ENCODE data around the gene EML1. TPM values are rescaled to one million over a fixed set of nuclear protein-coding genes. Genes with fewer than 3 reads are reported as not detected.

The EML1 gene
- total RNA-seq, 2 experiments from 2014 or later = not detected

DNA sequence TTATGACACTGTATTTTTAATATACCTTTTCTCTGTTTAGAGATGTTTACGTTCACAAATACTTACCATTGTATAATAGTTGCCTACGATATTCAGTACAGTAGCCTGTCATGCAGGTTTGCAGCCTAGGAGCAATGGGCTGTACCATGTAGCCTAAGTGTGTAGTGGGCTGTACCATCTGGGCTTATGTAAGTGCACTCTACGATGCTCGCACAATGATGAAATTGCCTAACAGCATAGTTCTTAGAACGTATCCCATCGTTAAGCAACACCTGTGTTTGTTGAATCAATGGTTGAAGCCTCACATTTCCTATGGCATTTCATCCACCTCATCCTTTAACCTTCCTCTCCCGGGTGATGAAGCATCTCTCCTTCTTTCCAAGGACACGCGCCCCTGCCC lies 12.5 kb upstream of the EML1 start:
- H3K4me1 ChIP-seq (ENCODE audit: insufficient read depth, low read length, poor library complexity, severe bottlenecking) = no peaks in the 10 kb centered on the region
- DNase-seq (ENCODE audit: low spot score) = no peak
- H3K4me3 ChIP-seq (ENCODE audit: low read depth, low read length, poor library complexity, severe bottlenecking) = no peak overlapping the region
- CTCF ChIA-PET (ENCODE audit: unreplicated experiment) = no interaction called here
- TF ChIP-seq CTCF (conservative IDR thresholded peaks at IDR 0.05; ENCODE audit: low read length) = no peak
- TF ChIP-seq EZH2phosphoT487 (IDR thresholded peaks at IDR 0.05; ENCODE audit: borderline replicate concordance, low read depth, low read length) = no peak
- no peaks in the 10 kb centered on the region for H3K36me3 ChIP-seq (ENCODE audit: insufficient read depth, low read length)
- no peaks in the 10 kb centered on the region for H3K9me3 ChIP-seq (ENCODE audit: low read length)
- H3K27ac ChIP-seq (ENCODE audit: low read depth, low read length, poor library complexity, severe bottlenecking) = no peak overlapping the region
- no peaks in the 10 kb centered on the region for H3K9me2 ChIP-seq (ENCODE audit: insufficient read depth, low read length)
- H2AFZ ChIP-seq (ENCODE audit: low read length) = no peak overlapping the region
- no peak overlapping the region for H3K4me2 ChIP-seq (ENCODE audit: low read length)
- H4K20me1 ChIP-seq (ENCODE audit: insufficient read depth, low read length) = no peaks in the 10 kb centered on the region
- no TSS peak for BruUV-seq (replicated peaks)
- POLR2A ChIA-PET = no interaction called here
- no peaks in the 10 kb centered on the region for H3K79me2 ChIP-seq (ENCODE audit: insufficient read depth, low read depth, low read length)
- intact Hi-C loops (cut with micrococcal nuclease; ENCODE audit: unreplicated experiment) = no loop called here

GRCh38 chr14:99781091-99781490 lies 12.1 kb upstream of the EML1 start:
- DNase-seq (ENCODE audit: low spot score) = no peak
- BruUV-seq (replicated peaks) = no TSS peak
- TF ChIP-seq CTCF (conservative IDR thresholded peaks at IDR 0.05; ENCODE audit: low read length) (no peak), EZH2phosphoT487 (IDR thresholded peaks at IDR 0.05; ENCODE audit: borderline replicate concordance, low read depth, low read length) (no peak)
- Histone ChIP-seq H3K4me2 (ENCODE audit: low read length) (no peak overlapping the region), H2AFZ (ENCODE audit: low read length) (no peak overlapping the region), H3K4me3 (ENCODE audit: low read depth, low read length, poor library complexity, severe bottlenecking) (no peak overlapping the region), H3K9me3 (ENCODE audit: low read length) (no peaks in the 10 kb centered on the region), H3K4me1 (ENCODE audit: insufficient read depth, low read length, poor library complexity, severe bottlenecking) (no peaks in the 10 kb centered on the region), H3K79me2 (ENCODE audit: insufficient read depth, low read depth, low read length) (no peaks in the 10 kb centered on the region), H3K36me3 (ENCODE audit: insufficient read depth, low read length) (no peaks in the 10 kb centered on the region), H3K9me2 (ENCODE audit: insufficient read depth, low read length) (no peaks in the 10 kb centered on the region), H3K27ac (ENCODE audit: low read depth, low read length, poor library complexity, severe bottlenecking) (no peak overlapping the region), H4K20me1 (ENCODE audit: insufficient read depth, low read length) (no peaks in the 10 kb centered on the region)
- intact Hi-C loops (cut with micrococcal nuclease; ENCODE audit: unreplicated experiment) = no loop called here
- ChIA-PET CTCF (ENCODE audit: unreplicated experiment) (no interaction called here), POLR2A (no interaction called here)

- Histone ChIP-seq H3K4me3 (ENCODE audit: low read depth, low read length, poor library complexity, severe bottlenecking) (no peak overlapping the region), H3K36me3 (ENCODE audit: insufficient read depth, low read length) (no peaks in the 10 kb centered on the region), H3K27ac (ENCODE audit: low read depth, low read length, poor library complexity, severe bottlenecking) (no peak overlapping the region), H4K20me1 (ENCODE audit: insufficient read depth, low read length) (no peaks in the 10 kb centered on the region), H3K9me3 (ENCODE audit: low read length) (no peaks in the 10 kb centered on the region), H3K4me2 (ENCODE audit: low read length) (no peak overlapping the region), H3K4me1 (ENCODE audit: insufficient read depth, low read length, poor library complexity, severe bottlenecking) (no peaks in the 10 kb centered on the region), H3K9me2 (ENCODE audit: insufficient read depth, low read length) (no peaks in the 10 kb centered on the region), H2AFZ (ENCODE audit: low read length) (no peak overlapping the region), H3K79me2 (ENCODE audit: insufficient read depth, low read depth, low read length) (no peaks in the 10 kb centered on the region)
- POLR2A ChIA-PET = no interaction called here
- CTCF ChIA-PET (ENCODE audit: unreplicated experiment) = no interaction called here
- intact Hi-C loops (cut with micrococcal nuclease; ENCODE audit: unreplicated experiment) = no loop called here
- no TSS peak for BruUV-seq (replicated peaks)
- TF ChIP-seq EZH2phosphoT487 (IDR thresholded peaks at IDR 0.05; ENCODE audit: borderline replicate concordance, low read depth, low read length) = no peak
- no peak for TF ChIP-seq CTCF (conservative IDR thresholded peaks at IDR 0.05; ENCODE audit: low read length)
- no peak for DNase-seq (ENCODE audit: low spot score)
These were observed 11.2 kb upstream of the EML1 start for GRCh38 chr14:99781853-99782610.
